WTC11 (cell line): Measurements from ENCODE around the gene FAM107B. TPM values are rescaled to one million over a fixed set of nuclear protein-coding genes. Genes with fewer than 3 reads are reported as not detected.

Experiments used
- ATAC-seq: fragments of 200-7000 bp; cut with Tn5 transposase; 2 replicates; pipeline ENCODE4 v1.10.0; 2021; ENCODE audit warnings: mild to moderate bottlenecking, moderate library complexity
- CTCF ChIA-PET: fragments of 300-600 bp; sonication (Branson Sonifier 250); formaldehyde crosslinking; loops from one replicate; lab custom pipeline; 2021; ENCODE audit warnings: antibody characterized with exemption; lab: Charles Lee
- POLR2A ChIA-PET: fragments of 350-600 bp; sonication (Branson Sonifier 250); formaldehyde crosslinking; loops from one replicate; lab custom pipeline; 2021; ENCODE audit warnings: antibody characterized with exemption; lab: Charles Lee
- DNase-seq: peaks from one replicate; pipeline ENCODE4 v3.0.0; 2021; ENCODE audit warnings: low spot score
- H3K27ac Mint-ChIP-seq: 2 replicates; pipeline ENCODE4 v1.8.0; 2021; ENCODE audit warnings: mixed read lengths
- H3K27me3 Mint-ChIP-seq: 2 replicates; pipeline ENCODE4 v1.8.0; 2021; ENCODE audit warnings: low read depth, mild to moderate bottlenecking, moderate library complexity, mixed read lengths
- H3K36me3 Mint-ChIP-seq: 2 replicates; pipeline ENCODE4 v1.8.0; 2021; ENCODE audit warnings: mixed read lengths
- H3K4me1 Mint-ChIP-seq: 2 replicates; pipeline ENCODE4 v1.8.0; 2022; ENCODE audit warnings: mixed read lengths
- H3K4me3 Mint-ChIP-seq: 2 replicates; pipeline ENCODE4 v1.8.0; 2021; ENCODE audit warnings: mild to moderate bottlenecking, moderate library complexity, mixed read lengths
- H3K9me3 Mint-ChIP-seq: 2 replicates; pipeline ENCODE4 v1.8.0; 2021; ENCODE audit warnings: mixed read lengths
- AR ChIP-seq: fragments of 250-450 bp; sonication (Bioruptor Pico); IDR thresholded peaks from 2 replicates; pipeline ENCODE4 v1.9.0; 2021; ENCODE audit warnings: mild to moderate bottlenecking
- ATF1 ChIP-seq: sonication (generic); formaldehyde crosslinking; IDR thresholded peaks from 2 replicates; pipeline ENCODE4 v1.8.1; 2023; ENCODE audit warnings: mild to moderate bottlenecking, moderate library complexity, missing genetic modification reagents
- CTCF ChIP-seq: fragments of 200-600 bp; IDR thresholded peaks from 2 replicates; pipeline ENCODE4 v1.8.0; 2022; ENCODE audit warnings: antibody characterized with exemption
- EMX1 ChIP-seq: fragments of 250-450 bp; sonication (Bioruptor Pico); IDR thresholded peaks from 2 replicates; pipeline ENCODE4 v1.8.0; 2021; ENCODE audit warnings: mild to moderate bottlenecking
- GRHL2 ChIP-seq: fragments of 250-450 bp; sonication (Bioruptor Pico); IDR thresholded peaks from 2 replicates; pipeline ENCODE4 v1.8.0; 2022; ENCODE audit warnings: mild to moderate bottlenecking, moderate library complexity; ENCODE audit not compliant: insufficient replicate concordance, severe bottlenecking
- KAT7 ChIP-seq: sonication (generic); formaldehyde crosslinking; IDR thresholded peaks from 2 replicates; pipeline ENCODE4 v1.8.1; 2023; ENCODE audit warnings: missing genetic modification reagents, mild to moderate bottlenecking, borderline replicate concordance
- MAX ChIP-seq: sonication (generic); formaldehyde crosslinking; IDR thresholded peaks from 2 replicates; pipeline ENCODE4 v1.8.0; 2022; ENCODE audit warnings: mild to moderate bottlenecking, missing genetic modification reagents
- NFE2L1 ChIP-seq: sonication (generic); formaldehyde crosslinking; IDR thresholded peaks from 2 replicates; pipeline ENCODE4 v1.8.1; 2023; ENCODE audit warnings: missing genetic modification reagents
- NFYB ChIP-seq: sonication (generic); formaldehyde crosslinking; conservative IDR thresholded peaks from 2 replicates; pipeline ENCODE4 v1.8.0; 2022; ENCODE audit warnings: low read depth, missing genetic modification reagents
- OVOL2 ChIP-seq: fragments of 250-450 bp; sonication (Bioruptor Pico); IDR thresholded peaks from 2 replicates; pipeline ENCODE4 v1.9.0; 2021; ENCODE audit warnings: mild to moderate bottlenecking, borderline replicate concordance
- PREB ChIP-seq: sonication (generic); formaldehyde crosslinking; IDR thresholded peaks from 2 replicates; pipeline ENCODE4 v1.8.1; 2022; ENCODE audit warnings: mild to moderate bottlenecking, missing genetic modification reagents, moderate library complexity, borderline replicate concordance
- SOX15 ChIP-seq: fragments of 250-450 bp; sonication (Bioruptor Pico); IDR thresholded peaks from 2 replicates; pipeline ENCODE4 v1.9.0; 2021; ENCODE audit warnings: mild to moderate bottlenecking
- TEAD1 ChIP-seq: sonication (generic); formaldehyde crosslinking; IDR thresholded peaks from 2 replicates; pipeline ENCODE4 v1.8.0; 2022; ENCODE audit warnings: mild to moderate bottlenecking, missing genetic modification reagents
- TP53 ChIP-seq: sonication (generic); formaldehyde crosslinking; IDR thresholded peaks from 2 replicates; pipeline ENCODE4 v1.8.1; 2023; ENCODE audit warnings: mild to moderate bottlenecking, missing genetic modification reagents
- USF1 ChIP-seq: sonication (generic); formaldehyde crosslinking; IDR thresholded peaks from 2 replicates; pipeline ENCODE4 v1.8.0; 2022; ENCODE audit warnings: mild to moderate bottlenecking, missing genetic modification reagents
- ZNF219 ChIP-seq: sonication (generic); formaldehyde crosslinking; IDR thresholded peaks from 2 replicates; pipeline ENCODE4 v1.8.0; 2023; ENCODE audit warnings: missing genetic modification reagents, mild to moderate bottlenecking, borderline replicate concordance
- ZNF232 ChIP-seq: sonication (generic); formaldehyde crosslinking; IDR thresholded peaks from 2 replicates; pipeline ENCODE4 v1.8.0; 2022; ENCODE audit warnings: mild to moderate bottlenecking, missing genetic modification reagents
- ZNF416 ChIP-seq: fragments of 250-450 bp; sonication (Bioruptor Pico); IDR thresholded peaks from 2 replicates; pipeline ENCODE4 v1.9.0; 2021; ENCODE audit warnings: mild to moderate bottlenecking, inconsistent platforms
- ZNF423 ChIP-seq: fragments of 250-450 bp; sonication (Bioruptor Pico); IDR thresholded peaks from 2 replicates; pipeline ENCODE4 v2.1.2; 2022; ENCODE audit warnings: mild to moderate bottlenecking, moderate library complexity
- ZNF425 ChIP-seq: fragments of 250-450 bp; sonication (Bioruptor Pico); conservative IDR thresholded peaks from 2 replicates; pipeline ENCODE4 v1.9.0; 2021; ENCODE audit warnings: mild to moderate bottlenecking
- ZNF671 ChIP-seq: fragments of 250-450 bp; sonication (Bioruptor Pico); IDR thresholded peaks from 2 replicates; pipeline ENCODE4 v1.8.0; 2021; ENCODE audit warnings: mild to moderate bottlenecking
- ZSCAN18 ChIP-seq: fragments of 250-450 bp; sonication (Bioruptor Pico); IDR thresholded peaks from 2 replicates; pipeline ENCODE4 v2.1.2; 2022; ENCODE audit warnings: mild to moderate bottlenecking, moderate library complexity
- total RNA-seq: library from RNA; stranded (reverse); gene quantifications from 3 replicates; pipeline ENCODE4 v1.2.3, GENCODE V29; 2021

The FAM107B gene
- total RNA-seq, 1 experiment from 2014 or later = 22.4 TPM

GRCh38 chr10:14558025-14558424 is 216.7 kb downstream of the FAM107B start:
- no peaks in the 10 kb centered on the region for H3K36me3 Mint-ChIP-seq
- H3K27ac Mint-ChIP-seq = no peak overlapping the region
- H3K4me3 Mint-ChIP-seq = no peak overlapping the region
- H3K9me3 Mint-ChIP-seq = no peaks in the 10 kb centered on the region
- peaks cover 63% of the 10 kb centered on the region for H3K4me1 Mint-ChIP-seq
- CTCF ChIA-PET = interaction anchor here (0.6 kb wide), 1 partner anchor 281 kb away, joined by 3 read pairs; no protein-coding TSS in a partner anchor
- H3K27me3 Mint-ChIP-seq = no peaks in the 10 kb centered on the region
- DNase-seq (no peak), ATAC-seq (no peak)
- TF ChIP-seq ZSCAN18 (CRISPR knock-in tag) = no peak
- TF ChIP-seq MAX (CRISPR knock-in tag) = no peak
- POLR2A ChIA-PET = no interaction called here

GRCh38 chr10:14557567-14557966 is 217.1 kb downstream of the FAM107B start:
- Mint-ChIP-seq H3K27ac (no peak overlapping the region), H3K4me3 (no peak overlapping the region), H3K4me1 (peaks cover 58% of the 10 kb centered on the region), H3K9me3 (no peaks in the 10 kb centered on the region), H3K36me3 (no peaks in the 10 kb centered on the region), H3K27me3 (no peaks in the 10 kb centered on the region)
- no peak for ATAC-seq
- no peak for DNase-seq
- CTCF ChIA-PET = interaction anchor here (0.6 to 2.0 kb wide), 3 partner anchors 15 to 282 kb away, joined by 3 to 10 read pairs (median 6); no protein-coding TSS in a partner anchor
- TF ChIP-seq ZNF423 (CRISPR knock-in tag) (no peak), ZNF671 (CRISPR knock-in tag) (no peak), TP53 (CRISPR knock-in tag) (no peak)
- POLR2A ChIA-PET = no interaction called here

GRCh38 chr10:14556285-14556956 is 218.3 kb downstream of the FAM107B start:
- Mint-ChIP-seq H3K4me3 (no peak overlapping the region), H3K9me3 (no peaks in the 10 kb centered on the region), H3K27ac (peak overlapping the region; percentile 84), H3K4me1 (peaks cover 50% of the 10 kb centered on the region), H3K36me3 (no peaks in the 10 kb centered on the region), H3K27me3 (no peaks in the 10 kb centered on the region)
- DNase-seq = peak; percentile 39
- peak; percentile 81 for ATAC-seq
- CTCF ChIA-PET = interaction anchor here (0.6 to 2.0 kb wide), 14 partner anchors 9 to 370 kb away, joined by 3 to 10 read pairs (median 3); partner anchors contain the start of genes CDNF, HSPA14 and MSANTD7
- POLR2A ChIA-PET = no interaction called here
- TF ChIP-seq KAT7 (CRISPR knock-in tag) (no peak), EMX1 (CRISPR knock-in tag) (no peak), NFE2L1 (no peak), CTCF (no peak), ZNF232 (CRISPR knock-in tag) (no peak), ATF1 (CRISPR knock-in tag) (no peak), ZNF416 (CRISPR knock-in tag) (no peak), ZNF219 (CRISPR knock-in tag) (no peak), SOX15 (CRISPR knock-in tag) (no peak), PREB (no peak), NFYB (CRISPR knock-in tag) (no peak), GRHL2 (CRISPR knock-in tag) (no peak), ZNF425 (CRISPR knock-in tag) (no peak), USF1 (CRISPR knock-in tag) (no peak), TEAD1 (CRISPR knock-in tag) (no peak), OVOL2 (CRISPR knock-in tag) (no peak), ZNF423 (CRISPR knock-in tag) (no peak), AR (CRISPR knock-in tag) (no peak)
